ENCODE data around the gene CAMK4.

The CAMK4 gene

GRCh38 chr5:111488353-111488752, 264.2 kb downstream of the CAMK4 start:
- no peak for DNase-seq (ENCODE audit: low read depth in 2 of 2)

DNA sequence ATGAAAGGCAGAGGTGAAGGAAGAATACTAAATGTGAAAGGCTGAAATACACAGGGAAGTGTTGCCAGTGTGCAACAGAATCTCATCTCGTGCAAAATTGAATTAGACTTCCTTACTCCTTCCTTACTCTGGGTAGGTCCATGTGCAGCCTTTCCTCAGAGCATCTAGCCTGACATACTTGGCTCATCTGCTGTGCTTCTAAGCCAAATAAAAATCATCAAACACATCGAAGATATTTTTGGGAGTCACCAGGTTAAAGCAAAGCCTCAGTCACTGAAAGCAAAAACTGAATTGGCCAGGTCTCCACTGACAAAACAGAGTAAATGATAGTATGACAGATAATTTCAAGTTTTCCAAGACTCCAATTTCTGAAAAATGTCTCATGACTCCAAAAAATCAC, 268.8 kb downstream of the CAMK4 start:
- DNase-seq (ENCODE audit: low read depth in 2 of 2): no peak

DNA sequence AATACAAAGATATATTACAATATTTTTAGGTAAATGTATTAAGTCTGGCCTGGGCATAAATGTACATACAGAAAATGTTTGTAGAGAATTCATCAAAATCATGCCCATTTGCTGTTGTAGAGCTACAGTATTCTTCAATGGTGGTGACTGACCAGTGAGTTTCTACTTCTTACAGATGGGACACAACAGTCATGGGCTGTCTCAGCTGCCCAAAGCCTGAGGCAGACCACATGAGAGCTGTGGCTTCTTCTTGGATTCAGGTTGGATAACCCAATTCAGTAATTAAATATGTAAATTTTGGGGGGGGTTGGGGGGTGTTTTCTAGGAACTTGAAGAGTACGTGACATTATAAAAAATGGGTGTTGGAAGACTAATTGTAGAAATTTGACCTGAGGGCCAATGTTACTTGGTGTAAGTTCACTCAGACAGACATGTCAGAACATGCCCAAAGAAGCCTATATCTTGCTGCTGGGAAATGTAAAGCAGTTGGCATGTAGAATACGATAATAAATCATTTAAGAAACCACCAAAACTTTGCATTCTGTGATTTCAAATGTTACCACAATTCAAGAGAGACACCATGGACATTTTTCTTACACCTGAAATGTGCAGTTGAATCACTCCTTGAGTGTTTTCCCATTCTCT, 270.3 kb downstream of the CAMK4 start:
- DNase-seq (ENCODE audit: low read depth in 2 of 2): no peak

DNA sequence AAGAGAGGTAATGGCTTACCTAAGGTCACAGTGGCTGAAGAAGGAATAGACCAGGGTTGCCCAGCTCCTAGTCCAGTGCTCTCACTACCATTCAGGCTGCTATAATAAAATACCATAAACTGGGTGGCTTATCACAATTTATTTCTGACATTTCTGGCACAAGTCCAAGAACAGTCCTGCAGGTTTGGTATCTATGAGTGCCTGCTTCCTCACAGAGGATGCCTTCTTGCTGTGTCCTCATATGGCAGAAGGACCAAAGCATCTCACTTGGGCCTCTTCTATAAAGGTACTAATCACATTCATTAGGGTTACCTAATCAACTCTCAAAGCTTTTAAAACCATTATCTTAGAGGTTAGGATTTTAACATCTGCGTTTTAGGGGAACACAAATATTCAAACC, 271.0 kb downstream of the CAMK4 start:
- no peak for DNase-seq (ENCODE audit: low read depth in 2 of 2)

DNA sequence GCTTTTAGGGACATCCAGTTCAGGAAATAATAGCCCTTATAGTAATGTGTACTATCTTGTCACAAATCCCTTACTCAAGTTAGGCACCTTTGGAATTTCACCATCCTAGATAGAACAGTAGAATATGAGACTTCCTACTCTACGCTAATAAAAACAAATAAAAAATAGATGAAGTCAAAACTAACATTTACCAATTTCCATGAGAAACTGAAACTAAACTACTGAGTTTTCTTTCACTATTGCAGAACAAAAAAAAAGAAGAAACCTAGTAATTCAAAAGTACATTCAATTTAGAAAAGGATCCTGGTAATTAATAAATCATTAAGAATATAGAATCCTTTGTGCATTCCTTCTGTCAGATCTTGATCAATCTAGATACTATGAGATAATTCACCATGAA, 274.2 kb downstream of the CAMK4 start:
- DNase-seq (ENCODE audit: low read depth in 2 of 2): no peak

DNA sequence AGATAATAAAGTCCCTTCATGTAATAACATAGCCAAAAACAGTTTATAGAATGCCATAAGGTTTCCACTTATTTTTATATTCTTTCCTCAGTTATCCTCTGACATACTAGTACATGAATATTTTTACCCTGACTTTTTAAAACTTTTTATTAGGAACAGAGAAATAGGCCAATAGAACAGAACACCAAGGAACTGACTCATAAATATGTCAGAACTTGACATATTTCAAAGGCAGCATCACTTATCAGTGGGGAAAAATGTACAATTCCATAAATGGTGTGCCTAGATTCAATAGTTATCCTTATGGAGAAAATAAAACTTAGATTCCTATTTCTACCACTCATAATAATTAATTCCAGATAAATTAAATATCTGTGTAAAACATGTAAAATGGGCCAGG, 278.8 kb downstream of the CAMK4 start:
- no peak for DNase-seq (ENCODE audit: low read depth in 2 of 2)

- no peak for DNase-seq (ENCODE audit: low read depth in 2 of 2)
Measured at GRCh38 chr5:111505096-111505495, 280.9 kb downstream of the CAMK4 start.

- no peak for DNase-seq (ENCODE audit: low read depth in 2 of 2)
Measured at GRCh38 chr5:111507276-111507675, 283.1 kb downstream of the CAMK4 start.

DNA sequence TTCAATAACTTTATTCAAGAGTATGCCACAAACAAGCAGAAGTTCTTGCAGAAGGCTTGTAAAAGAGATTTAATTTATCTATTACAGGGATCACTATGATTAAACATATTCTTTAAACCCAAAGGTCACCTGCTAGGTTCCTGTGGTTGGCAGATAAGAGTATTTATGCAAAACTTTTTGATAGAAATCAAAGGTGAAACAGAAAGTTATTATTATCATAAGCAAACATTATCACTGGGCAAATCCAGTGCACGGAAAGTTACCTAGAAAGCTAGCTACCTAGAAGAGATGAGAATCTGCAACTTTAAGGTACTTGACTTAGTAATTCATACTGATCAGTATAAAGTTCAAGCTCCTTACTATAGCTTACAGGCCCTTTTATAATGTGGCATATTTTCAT, 284.9 kb downstream of the CAMK4 start:
- DNase-seq (ENCODE audit: low read depth in 2 of 2): no peak

GRCh38 chr5:111511174-111511830, 287.1 kb downstream of the CAMK4 start:
- DNase-seq (ENCODE audit: low read depth in 2 of 2): no peak

- peak; percentile 8 to 15 for DNase-seq (ENCODE audit: low read depth in 2 of 2)
Measured at GRCh38 chr5:111511831-111512374, 287.7 kb downstream of the CAMK4 start.

- peak; percentile 90 to 92 for DNase-seq (ENCODE audit: low read depth in 2 of 2)
Measured at GRCh38 chr5:111512375-111513130, 288.4 kb downstream of the CAMK4 start, which contains the start of gene STARD4. Gene STARD4 (minus strand): TSS chr5:111512535. CDS start chr5:111507433, 5,102 bp downstream.

DNA sequence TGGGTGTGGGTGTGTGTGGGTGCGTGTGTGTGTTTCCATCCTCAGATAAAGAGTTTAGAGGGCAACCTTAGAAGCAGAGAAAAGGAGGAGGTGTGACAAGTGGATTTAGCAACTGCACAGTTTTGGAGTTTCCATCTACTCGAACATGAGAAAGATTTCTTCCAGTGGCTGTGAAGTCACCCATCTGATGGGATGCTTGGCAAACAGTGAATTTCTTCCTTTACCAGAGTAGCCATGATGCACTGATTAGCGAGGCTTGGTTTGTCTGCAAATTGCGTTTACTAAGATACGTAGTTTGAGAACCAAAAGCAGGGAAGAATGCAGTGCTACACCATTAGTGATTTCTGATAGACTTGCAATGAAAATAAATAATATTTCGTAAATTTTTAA, 288.9 kb downstream of the CAMK4 start:
- DNase-seq (ENCODE audit: low read depth in 2 of 2): peak in 1 of 2 donors; percentile 40

DNA sequence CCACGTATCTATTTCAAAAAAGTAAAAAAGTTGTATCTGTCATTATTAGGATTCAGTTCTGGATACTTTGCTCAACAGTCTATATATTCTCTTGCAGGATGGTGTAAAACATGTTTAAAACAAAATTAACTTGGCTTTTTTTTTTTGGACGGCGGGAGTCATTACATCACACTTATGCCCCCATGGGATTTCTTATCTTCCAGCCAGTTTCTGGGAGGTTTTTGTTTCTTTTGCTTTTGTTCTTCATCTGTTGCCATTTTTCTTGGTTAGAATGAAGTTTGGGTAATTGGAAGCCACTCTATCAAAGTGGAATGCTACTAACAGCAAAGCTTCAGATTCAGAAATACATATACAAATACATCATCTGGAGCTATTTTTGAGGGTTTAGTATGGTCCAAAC, 289.9 kb downstream of the CAMK4 start:
- no peak for DNase-seq (ENCODE audit: low read depth in 2 of 2)

GRCh38 chr5:111517853-111518501, 293.8 kb downstream of the CAMK4 start:
- DNase-seq (ENCODE audit: low read depth in 2 of 2): no peak

GRCh38 chr5:111518777-111519176, 294.6 kb downstream of the CAMK4 start:
- DNase-seq (ENCODE audit: low read depth in 2 of 2): no peak

- DNase-seq (ENCODE audit: low read depth in 2 of 2): no peak
Measured at GRCh38 chr5:111520908-111521307, 296.7 kb downstream of the CAMK4 start.

- no peak for DNase-seq (ENCODE audit: low read depth in 2 of 2)
Measured at GRCh38 chr5:111528056-111528455, 303.9 kb downstream of the CAMK4 start.

DNA sequence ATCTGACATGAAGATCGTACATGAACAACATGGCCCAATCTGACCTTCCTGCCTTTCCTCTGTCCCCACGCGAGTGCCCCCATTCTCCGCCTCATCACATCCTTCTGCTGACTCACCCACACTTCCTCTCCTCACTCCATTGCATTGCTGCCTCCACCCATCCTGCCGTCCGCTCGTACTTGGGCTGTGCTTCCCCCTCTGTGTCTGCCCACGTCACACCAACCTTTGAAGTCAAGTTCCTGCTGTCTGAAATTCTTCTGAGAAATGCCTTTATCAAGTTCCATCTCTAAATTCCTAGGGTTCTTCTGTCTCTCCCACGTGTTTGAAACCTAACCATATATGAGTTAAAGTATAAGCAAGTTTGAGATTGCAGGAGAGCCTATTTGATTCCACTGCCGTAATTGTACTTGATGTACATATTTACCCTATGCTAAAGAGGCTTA, 306.1 kb downstream of the CAMK4 start:
- peak; percentile 56 to 59 for DNase-seq (ENCODE audit: low read depth in 2 of 2)

GRCh38 chr5:111532886-111533582, 308.9 kb downstream of the CAMK4 start:
- no peak for DNase-seq (ENCODE audit: low read depth in 2 of 2)

GRCh38 chr5:111535879-111536549, 311.8 kb downstream of the CAMK4 start:
- no peak for DNase-seq (ENCODE audit: low read depth in 2 of 2)

All from stimulated activated CD8-positive, alpha-beta memory T cell treated with anti-CD3 and anti-CD28 coated beads, Interleukin-2, amount 100 ng/mL, for 48 hours (primary cell).